ENCODE data around the gene ZNF280C. TPM values are rescaled to one million over a fixed set of nuclear protein-coding genes. Genes with fewer than 3 reads are reported as not detected.

The ZNF280C gene
- total RNA-seq, 2 donors from 2014 or later = 2.6 to 2.9 TPM

DNA sequence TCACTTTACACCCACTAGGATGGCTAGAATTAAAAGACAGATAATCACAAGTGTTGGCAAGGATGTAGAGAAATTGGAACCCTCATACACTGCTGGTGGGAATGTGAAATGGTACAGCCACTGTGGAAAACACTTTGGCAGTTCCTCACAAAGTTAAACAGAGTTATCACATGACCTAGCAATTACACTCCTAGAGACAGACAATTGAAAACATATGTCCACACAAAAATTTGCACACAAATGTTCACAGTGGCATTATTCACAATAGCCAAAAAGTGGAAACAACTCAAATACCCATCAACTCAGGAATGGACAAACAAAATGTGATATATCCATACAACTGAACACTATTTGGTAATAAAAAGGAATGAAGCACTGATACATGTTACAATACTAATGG is 5.7 kb downstream of the ZNF280C start:
- TF ChIP-seq POLR2A (IDR thresholded peaks at IDR 0.05) = no peak
- TF ChIP-seq, protein P1, sequence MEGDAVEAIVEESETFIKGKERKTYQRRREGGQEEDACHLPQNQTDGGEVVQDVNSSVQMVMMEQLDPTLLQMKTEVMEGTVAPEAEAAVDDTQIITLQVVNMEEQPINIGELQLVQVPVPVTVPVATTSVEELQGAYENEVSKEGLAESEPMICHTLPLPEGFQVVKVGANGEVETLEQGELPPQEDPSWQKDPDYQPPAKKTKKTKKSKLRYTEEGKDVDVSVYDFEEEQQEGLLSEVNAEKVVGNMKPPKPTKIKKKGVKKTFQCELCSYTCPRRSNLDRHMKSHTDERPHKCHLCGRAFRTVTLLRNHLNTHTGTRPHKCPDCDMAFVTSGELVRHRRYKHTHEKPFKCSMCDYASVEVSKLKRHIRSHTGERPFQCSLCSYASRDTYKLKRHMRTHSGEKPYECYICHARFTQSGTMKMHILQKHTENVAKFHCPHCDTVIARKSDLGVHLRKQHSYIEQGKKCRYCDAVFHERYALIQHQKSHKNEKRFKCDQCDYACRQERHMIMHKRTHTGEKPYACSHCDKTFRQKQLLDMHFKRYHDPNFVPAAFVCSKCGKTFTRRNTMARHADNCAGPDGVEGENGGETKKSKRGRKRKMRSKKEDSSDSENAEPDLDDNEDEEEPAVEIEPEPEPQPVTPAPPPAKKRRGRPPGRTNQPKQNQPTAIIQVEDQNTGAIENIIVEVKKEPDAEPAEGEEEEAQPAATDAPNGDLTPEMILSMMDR (IDR thresholded peaks at IDR 0.05) = no peak
- no peak overlapping the region for H3K4me3 ChIP-seq
- H3K27ac ChIP-seq = no peak overlapping the region
- intact Hi-C loops (cut with DNase I) = no loop called here
- peaks cover 7% of the 10 kb centered on the region for H3K4me1 ChIP-seq
- H3K9me3 ChIP-seq = no peaks in the 10 kb centered on the region
- no peaks in the 10 kb centered on the region for H3K36me3 ChIP-seq (replicated peaks in 1 of 2; ENCODE audit: insufficient read depth in 1 of 2, low read depth in 2 of 2)
- DNase-seq (no peak), ATAC-seq (no peak)
- H3K27me3 ChIP-seq = no peaks in the 10 kb centered on the region

GRCh38 chrX:130262231-130262630 is 6.5 kb downstream of the ZNF280C start:
- ATAC-seq = no peak
- TF ChIP-seq, protein P1 (IDR thresholded peaks at IDR 0.05) = no peak
- TF ChIP-seq POLR2A (IDR thresholded peaks at IDR 0.05) = no peak
- intact Hi-C loops (cut with DNase I) = no loop called here
- Histone ChIP-seq H3K4me3 (no peak overlapping the region), H3K9me3 (no peaks in the 10 kb centered on the region), H3K36me3 (replicated peaks in 1 of 2; ENCODE audit: insufficient read depth in 1 of 2, low read depth in 2 of 2) (no peaks in the 10 kb centered on the region), H3K4me1 (peaks cover under 1% of the 10 kb centered on the region), H3K27ac (no peak overlapping the region), H3K27me3 (no peaks in the 10 kb centered on the region)
- no peak for DNase-seq
- 89 to 91% methylated on average over 3 of the region's 3 CpGs for WGBS, 2 donors

- H3K27ac ChIP-seq = no peak overlapping the region
- ATAC-seq (no peak), DNase-seq (no peak)
- no peaks in the 10 kb centered on the region for H3K27me3 ChIP-seq
- 82 to 84% methylated on average over 4 of the region's 4 CpGs for WGBS, 2 donors
- no peak for TF ChIP-seq POLR2A (IDR thresholded peaks at IDR 0.05)
- TF ChIP-seq, protein P1 (IDR thresholded peaks at IDR 0.05) = no peak
- H3K4me1 ChIP-seq = no peaks in the 10 kb centered on the region
- H3K36me3 ChIP-seq (replicated peaks in 1 of 2; ENCODE audit: insufficient read depth in 1 of 2, low read depth in 2 of 2) = no peaks in the 10 kb centered on the region
- intact Hi-C loops (cut with DNase I) = no loop called here
- H3K9me3 ChIP-seq = no peaks in the 10 kb centered on the region
- no peak overlapping the region for H3K4me3 ChIP-seq
Observed at GRCh38 chrX:130261296-130261893, 7.3 kb downstream of the ZNF280C start.

DNA sequence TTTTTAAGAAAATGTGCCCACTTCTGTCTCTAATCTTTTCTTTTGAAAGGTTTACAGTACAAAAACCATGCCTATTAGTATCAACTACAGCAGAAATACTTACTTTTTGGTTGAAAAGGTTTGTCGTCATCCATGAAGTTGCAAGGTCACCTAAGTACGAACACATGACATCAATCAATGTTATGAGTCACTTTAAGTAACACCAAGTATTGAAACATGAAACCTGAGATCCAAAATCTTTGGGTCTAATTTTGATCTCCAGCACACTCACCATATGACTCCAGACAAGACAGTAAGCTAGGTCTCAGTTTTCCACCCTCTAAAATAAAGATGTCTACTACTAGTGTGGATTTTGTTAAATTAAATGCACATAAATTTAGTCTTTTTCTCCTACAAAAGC is 8.4 kb downstream of the ZNF280C start:
- WGBS, 2 donors = 58 to 77% methylated on average over 2 of the region's 2 CpGs
- no peaks in the 10 kb centered on the region for H3K4me1 ChIP-seq
- no peaks in the 10 kb centered on the region for H3K36me3 ChIP-seq (replicated peaks in 1 of 2; ENCODE audit: insufficient read depth in 1 of 2, low read depth in 2 of 2)
- ATAC-seq (no peak), DNase-seq (no peak)
- intact Hi-C loops (cut with DNase I) = no loop called here
- no peaks in the 10 kb centered on the region for H3K27me3 ChIP-seq
- no peaks in the 10 kb centered on the region for H3K9me3 ChIP-seq
- no peak for TF ChIP-seq POLR2A (IDR thresholded peaks at IDR 0.05)
- TF ChIP-seq, protein P1 (IDR thresholded peaks at IDR 0.05) = no peak
- H3K27ac ChIP-seq = no peak overlapping the region
- H3K4me3 ChIP-seq = no peak overlapping the region

DNA sequence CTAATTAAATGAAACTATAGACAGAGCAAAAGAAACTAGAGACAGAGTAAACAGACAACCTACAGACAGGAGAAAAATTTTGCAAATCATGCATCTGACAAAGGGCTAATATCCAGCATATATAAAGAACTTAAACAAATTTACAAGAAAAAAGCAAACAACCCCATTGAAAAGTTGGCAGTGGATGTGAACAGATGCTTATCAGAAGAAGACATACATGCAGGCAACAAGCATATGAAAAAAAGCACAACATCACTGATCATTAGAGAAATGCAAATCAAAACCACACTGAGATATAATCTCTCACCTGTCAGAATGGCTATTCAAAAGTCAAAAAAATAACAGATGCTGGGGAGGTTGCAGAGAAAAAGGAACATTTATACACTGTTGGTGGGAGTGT is 14.8 kb downstream of the ZNF280C start:
- Histone ChIP-seq H3K9me3 (no peaks in the 10 kb centered on the region), H3K27me3 (no peaks in the 10 kb centered on the region), H3K4me3 (no peak overlapping the region), H3K27ac (no peak overlapping the region), H3K36me3 (replicated peaks in 1 of 2; ENCODE audit: insufficient read depth in 1 of 2, low read depth in 2 of 2) (no peaks in the 10 kb centered on the region), H3K4me1 (no peaks in the 10 kb centered on the region)
- DNase-seq (no peak), ATAC-seq (no peak)
- intact Hi-C loops (cut with DNase I) = no loop called here
- TF ChIP-seq, protein P1 (IDR thresholded peaks at IDR 0.05) = no peak
- no peak for TF ChIP-seq POLR2A (IDR thresholded peaks at IDR 0.05)

Measured in body of pancreas (tissue), 4 donors.